Activated CD4-positive, alpha-beta T cell treated with anti-CD3 and anti-CD28 coated beads, Interleukin-2, amount 10 ng/mL, durations not matched to agents 24 days and 14 days (primary cell): Measurements from ENCODE around the gene LPCAT4. TPM values are rescaled to one million over a fixed set of nuclear protein-coding genes. Genes with fewer than 3 reads are reported as not detected.

Experiments
- DNase-seq: peaks from one replicate; pipeline ENCODE4 v3.0.0; 2022
- H3K27ac Mint-ChIP-seq: one replicate; pipeline ENCODE4 v1.8.0; 2022; ENCODE audit warnings: mild to moderate bottlenecking, mixed read lengths
- H3K27me3 Mint-ChIP-seq: one replicate; pipeline ENCODE4 v1.8.0; 2022; ENCODE audit warnings: mixed read lengths
- H3K36me3 Mint-ChIP-seq: one replicate; pipeline ENCODE4 v1.8.0; 2022; ENCODE audit warnings: low read depth, mild to moderate bottlenecking, mixed read lengths
- H3K4me1 Mint-ChIP-seq: one replicate; pipeline ENCODE4 v1.8.0; 2021; ENCODE audit warnings: mixed read lengths
- H3K4me3 Mint-ChIP-seq: one replicate; pipeline ENCODE4 v1.8.0; 2022; ENCODE audit warnings: mild to moderate bottlenecking, moderate library complexity, mixed read lengths
- H3K9me3 Mint-ChIP-seq: one replicate; pipeline ENCODE4 v1.8.0; 2021; ENCODE audit warnings: mixed read lengths
- intact Hi-C: fragments of 100-400 bp; cut with micrococcal nuclease; formaldehyde crosslinking; loops from one replicate; pipeline ENCODE4 v1.15.1; 2023
- total RNA-seq: library from RNA; stranded (reverse); gene quantifications from 2 replicates; pipeline ENCODE4 v1.2.3, GENCODE V29; 2022

LPCAT4 gene
- total RNA-seq, 1 donor from 2014 or later, result 63.9 TPM

DNA sequence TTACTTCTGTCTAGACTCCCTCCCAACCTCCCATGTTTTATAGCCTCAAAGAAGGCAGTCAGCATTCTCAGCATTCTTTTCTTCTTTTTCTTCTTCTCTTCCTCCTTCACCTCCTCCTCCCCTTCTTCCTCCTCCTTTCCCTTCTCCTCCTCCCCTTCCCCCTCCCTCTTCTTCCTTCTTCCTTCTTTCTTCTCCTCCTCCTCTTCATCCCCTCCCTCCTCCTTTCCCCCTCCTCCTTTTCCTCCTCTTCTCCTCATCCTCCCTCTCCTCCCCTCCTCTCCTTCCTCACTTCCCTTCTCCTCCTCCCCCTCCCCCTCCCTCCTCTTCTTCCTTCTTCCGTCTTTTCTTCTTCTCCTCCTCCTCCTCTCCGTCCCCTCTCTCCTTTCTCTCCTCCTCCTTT, 3.6 kb upstream of the LPCAT4 start:
- no peak for DNase-seq
- H3K4me3 Mint-ChIP-seq, result no peak overlapping the region
- intact Hi-C loops, result no loop called here

DNA sequence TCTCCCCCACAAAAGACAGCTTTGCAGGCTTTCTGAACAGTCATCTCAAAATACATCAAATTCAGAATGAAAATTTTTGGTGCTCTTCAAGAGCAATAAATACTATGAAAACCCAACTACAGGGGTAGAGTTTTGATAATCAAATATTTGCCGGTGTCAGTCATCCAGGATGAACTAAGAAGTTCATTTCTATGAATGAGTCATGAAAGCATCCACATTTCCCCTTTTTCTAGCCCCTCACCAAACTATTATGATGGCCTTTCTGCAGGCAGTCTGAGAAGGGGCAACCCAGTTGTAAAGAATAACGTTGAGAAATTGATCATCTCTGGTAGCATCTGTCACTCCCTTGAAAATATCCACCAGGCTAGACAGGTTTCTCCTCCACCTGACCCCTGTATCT, 3.1 kb upstream of the LPCAT4 start:
- intact Hi-C loops, result no loop called here
- Mint-ChIP-seq H3K4me3 (no peak overlapping the region), H3K27ac (no peak overlapping the region), H3K36me3 (peaks cover 2% of the 10 kb centered on the region), H3K4me1 (peaks cover 26% of the 10 kb centered on the region), H3K27me3 (peaks cover 1% of the 10 kb centered on the region), H3K9me3 (no peaks in the 10 kb centered on the region)
- no peak for DNase-seq

More for the DNA sequence above, 3.6 kb upstream of the LPCAT4 start:
- Mint-ChIP-seq H3K27ac (no peak overlapping the region), H3K4me1 (peaks cover 21% of the 10 kb centered on the region), H3K9me3 (no peaks in the 10 kb centered on the region), H3K27me3 (peaks cover 1% of the 10 kb centered on the region), H3K36me3 (peaks cover 2% of the 10 kb centered on the region)

DNA sequence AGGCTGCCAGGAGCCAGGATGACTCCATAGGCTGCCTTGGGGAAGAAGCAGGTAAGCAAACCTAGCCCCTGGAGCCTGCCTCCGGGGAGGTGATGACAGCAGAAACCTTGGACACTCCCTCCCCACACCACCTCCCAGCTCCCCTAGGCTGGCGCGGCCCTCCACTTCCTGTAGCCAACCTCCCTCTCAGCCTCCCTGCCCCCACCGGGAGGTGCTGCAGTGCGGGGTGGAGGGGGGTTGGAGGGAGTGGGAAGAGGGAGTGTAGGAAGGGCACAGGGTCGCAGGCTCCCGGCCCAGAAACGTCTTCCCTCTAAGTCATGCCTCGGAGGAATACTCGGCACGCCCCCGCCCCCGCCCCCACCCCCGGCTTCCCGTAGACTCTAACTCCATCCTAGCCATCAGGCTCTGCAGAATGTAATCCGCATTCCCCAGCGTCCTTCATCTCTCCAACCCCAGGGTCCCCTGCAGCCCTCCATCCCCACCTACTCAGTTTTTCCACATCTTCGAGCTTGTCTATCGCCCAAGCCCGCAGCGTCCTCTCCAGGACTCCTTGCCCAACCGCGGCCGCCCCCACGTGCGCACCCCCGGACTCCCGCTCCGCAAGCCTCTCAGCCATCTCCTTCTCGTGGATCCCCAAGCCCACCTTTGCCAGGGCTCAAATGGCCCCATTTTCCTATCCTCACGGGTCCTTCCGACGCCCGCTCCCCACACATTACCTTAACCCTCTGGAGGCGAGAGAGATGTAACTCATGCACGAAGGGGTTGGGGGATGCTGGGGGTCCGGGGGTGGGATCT, 528 bp downstream of the LPCAT4 start:
- Mint-ChIP-seq H3K36me3 (peaks cover 19% of the 10 kb centered on the region), H3K9me3 (no peaks in the 10 kb centered on the region), H3K27me3 (peaks cover 1% of the 10 kb centered on the region), H3K4me3 (peak overlapping the region; percentile 99), H3K4me1 (peaks cover 38% of the 10 kb centered on the region), H3K27ac (peak overlapping the region; percentile 95)
- DNase-seq, result peak; percentile 88
- intact Hi-C loops, result loop anchor here (1.0 to 10.0 kb wide), 7 partner anchors 23 to 332 kb away; partner anchors contain the start of genes AVEN, EMC7, GOLGA8A and NOP10

DNA sequence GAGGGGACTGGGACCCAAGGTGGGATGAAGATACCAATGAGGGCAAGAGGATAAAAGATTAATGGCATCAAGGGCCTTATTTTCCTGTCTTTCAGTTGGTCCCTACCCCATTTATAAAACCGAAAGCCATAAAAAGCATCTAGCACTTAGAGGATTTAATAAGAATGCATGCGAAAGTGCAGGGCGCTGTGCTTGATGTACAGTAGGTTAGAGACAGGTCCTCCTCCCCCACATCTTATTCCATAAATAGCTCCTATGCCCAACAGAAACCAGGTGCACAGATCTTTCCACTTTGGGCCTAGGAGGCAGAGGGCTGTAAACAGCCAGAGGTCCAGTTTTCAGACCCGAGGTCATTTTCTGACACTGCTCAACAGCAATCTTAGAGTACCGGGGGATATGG, 1.2 kb downstream of the LPCAT4 start:
- Mint-ChIP-seq H3K4me1 (peaks cover 38% of the 10 kb centered on the region), H3K27me3 (peaks cover 1% of the 10 kb centered on the region), H3K9me3 (no peaks in the 10 kb centered on the region), H3K27ac (peak overlapping the region; percentile 48), H3K36me3 (peaks cover 24% of the 10 kb centered on the region), H3K4me3 (peak overlapping the region; percentile 99)
- intact Hi-C loops, result loop anchor here (2.0 to 10.0 kb wide), 4 partner anchors 71 to 331 kb away; partner anchors contain the start of genes AVEN, EMC7, GOLGA8A and PGBD4
- DNase-seq, result no peak

DNA sequence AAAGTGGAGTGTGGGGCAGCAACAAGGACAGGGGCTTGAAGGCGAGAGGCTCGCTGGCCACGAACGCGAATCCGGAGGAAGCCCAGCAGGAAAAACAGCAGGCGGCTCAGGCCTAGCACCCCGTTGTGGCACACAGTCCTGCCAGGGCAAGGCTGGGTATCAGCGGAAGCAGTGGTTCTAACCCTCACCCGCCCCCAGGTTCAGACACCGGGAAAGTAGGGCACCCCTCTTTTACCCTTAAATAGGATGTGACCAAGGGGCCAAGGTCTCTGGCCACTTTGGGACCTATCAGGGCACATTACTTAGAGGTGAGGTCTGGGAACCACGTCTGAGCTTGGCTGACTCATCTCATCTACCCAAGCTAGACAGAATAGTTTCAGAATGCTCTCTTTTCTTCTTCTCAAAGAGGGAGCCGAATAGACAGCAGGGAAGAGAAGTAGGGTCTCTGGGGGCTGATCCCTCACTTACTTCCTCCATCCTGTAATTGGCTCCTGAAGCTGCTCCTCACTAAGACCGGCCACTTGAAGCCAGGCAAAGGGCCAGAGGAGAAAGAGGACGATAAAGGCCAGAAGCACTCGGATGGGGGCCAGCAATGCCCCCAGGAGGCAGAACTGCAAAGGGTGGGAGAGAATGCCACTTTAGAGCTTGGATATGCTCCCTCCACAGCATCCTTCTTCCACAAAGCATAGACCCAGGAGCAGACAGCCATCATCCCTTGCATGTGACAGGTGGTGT, 1.7 kb downstream of the LPCAT4 start:
- Mint-ChIP-seq H3K4me1 (peaks cover 37% of the 10 kb centered on the region), H3K27ac (peak overlapping the region; percentile 48), H3K4me3 (peak overlapping the region; percentile 99), H3K27me3 (peaks cover 1% of the 10 kb centered on the region), H3K36me3 (peaks cover 27% of the 10 kb centered on the region), H3K9me3 (no peaks in the 10 kb centered on the region)
- intact Hi-C loops, result loop anchor here (10.0 kb wide), 3 partner anchors 260 to 330 kb away; partner anchors contain the start of genes AVEN, EMC7 and PGBD4
- no peak for DNase-seq

DNA sequence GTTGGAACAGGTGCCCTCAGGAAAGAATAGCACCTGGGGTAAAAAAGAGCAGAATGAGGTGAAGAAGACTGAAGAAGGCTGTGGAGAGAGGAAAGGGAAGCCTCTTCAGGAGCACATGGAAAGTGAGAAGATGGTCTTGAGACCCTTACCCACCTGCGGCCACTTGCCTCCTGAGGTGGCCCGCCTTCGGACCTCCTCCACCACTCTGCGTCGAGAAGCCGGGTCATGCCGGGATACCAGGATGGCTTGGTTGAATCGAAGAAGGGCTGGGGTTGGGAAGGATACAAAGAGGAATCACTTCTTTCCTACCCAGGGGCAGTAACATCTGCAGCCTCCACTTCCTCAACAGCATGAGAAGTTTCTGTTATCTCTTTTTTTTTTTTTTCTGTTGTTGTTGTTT, 3.0 kb downstream of the LPCAT4 start:
- Mint-ChIP-seq H3K27ac (no peak overlapping the region), H3K4me3 (no peak overlapping the region), H3K9me3 (no peaks in the 10 kb centered on the region), H3K36me3 (peaks cover 37% of the 10 kb centered on the region), H3K27me3 (no peaks in the 10 kb centered on the region), H3K4me1 (peaks cover 31% of the 10 kb centered on the region)
- DNase-seq, result no peak
- intact Hi-C loops, result loop anchor here (10.0 kb wide), 3 partner anchors 259 to 329 kb away; partner anchors contain the start of genes AVEN, EMC7 and PGBD4

DNA sequence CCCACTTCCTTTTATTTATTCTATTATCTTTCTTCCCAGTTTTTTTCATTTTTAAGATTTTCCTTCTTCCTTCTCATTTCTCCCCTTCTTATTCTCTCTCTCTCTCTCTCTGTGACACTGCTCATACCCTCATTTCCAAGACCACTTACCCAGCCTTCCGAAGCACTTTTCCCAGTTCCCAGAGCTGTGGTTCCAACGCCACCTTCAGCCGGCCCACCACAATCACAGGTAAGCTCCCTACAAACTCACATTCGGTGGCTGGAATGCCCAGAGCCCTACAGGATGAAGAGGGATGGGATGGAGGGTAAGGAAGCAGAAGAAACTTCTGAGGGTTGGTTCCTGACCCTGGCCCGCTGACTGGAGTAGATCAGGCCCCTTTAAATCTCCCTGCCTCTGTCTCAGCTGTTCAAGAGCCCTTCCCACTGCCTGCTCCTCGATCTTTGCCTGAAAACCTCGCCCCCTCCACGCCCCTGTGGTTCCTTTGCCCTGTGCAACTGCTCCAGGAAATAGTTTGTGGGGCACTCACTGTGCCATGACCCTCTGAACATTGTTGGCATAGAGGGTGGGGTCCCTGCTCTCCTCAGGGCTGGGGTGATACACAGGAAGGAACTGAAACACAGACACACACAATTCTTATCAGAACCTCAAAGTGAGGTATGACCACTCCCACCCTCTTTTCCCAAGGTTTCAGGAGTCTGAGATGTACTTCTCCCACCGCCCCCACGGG, 4.8 kb downstream of the LPCAT4 start:
- no peak overlapping the region for H3K4me3 Mint-ChIP-seq
- no peaks in the 10 kb centered on the region for H3K27me3 Mint-ChIP-seq
- no peaks in the 10 kb centered on the region for H3K9me3 Mint-ChIP-seq
- DNase-seq, result no peak
- peaks cover 43% of the 10 kb centered on the region for H3K36me3 Mint-ChIP-seq
- intact Hi-C loops, result loop anchor here (10.0 kb wide), 3 partner anchors 257 to 327 kb away; partner anchors contain the start of genes AVEN, EMC7 and PGBD4
- no peak overlapping the region for H3K27ac Mint-ChIP-seq
- H3K4me1 Mint-ChIP-seq, result peaks cover 28% of the 10 kb centered on the region

DNA sequence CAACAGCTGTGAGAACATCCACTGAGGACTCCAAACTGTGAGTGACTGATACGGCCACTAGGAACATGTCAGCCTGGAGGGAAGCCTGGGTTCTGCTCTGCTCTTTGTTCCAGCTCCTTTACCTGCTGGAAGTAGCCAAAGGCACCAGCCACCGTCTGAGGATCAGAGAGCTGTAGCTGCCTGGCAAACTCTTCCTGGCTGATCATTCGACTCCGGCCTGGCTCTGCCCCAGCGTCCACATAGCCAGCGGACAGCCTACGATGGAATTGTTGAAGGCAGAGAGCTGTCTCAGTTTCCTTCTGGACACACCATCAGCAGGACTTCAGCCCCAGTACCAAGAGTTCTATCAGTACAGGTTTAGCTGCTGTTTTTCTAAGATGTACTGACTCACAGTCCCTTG, 5.7 kb downstream of the LPCAT4 start:
- Mint-ChIP-seq H3K36me3 (peaks cover 44% of the 10 kb centered on the region), H3K4me3 (no peak overlapping the region), H3K27me3 (no peaks in the 10 kb centered on the region), H3K9me3 (no peaks in the 10 kb centered on the region), H3K4me1 (peaks cover 24% of the 10 kb centered on the region), H3K27ac (no peak overlapping the region)
- DNase-seq, result no peak
- intact Hi-C loops, result loop anchor here (10.0 kb wide), 3 partner anchors 256 to 326 kb away; partner anchors contain the start of genes AVEN, EMC7 and PGBD4

DNA sequence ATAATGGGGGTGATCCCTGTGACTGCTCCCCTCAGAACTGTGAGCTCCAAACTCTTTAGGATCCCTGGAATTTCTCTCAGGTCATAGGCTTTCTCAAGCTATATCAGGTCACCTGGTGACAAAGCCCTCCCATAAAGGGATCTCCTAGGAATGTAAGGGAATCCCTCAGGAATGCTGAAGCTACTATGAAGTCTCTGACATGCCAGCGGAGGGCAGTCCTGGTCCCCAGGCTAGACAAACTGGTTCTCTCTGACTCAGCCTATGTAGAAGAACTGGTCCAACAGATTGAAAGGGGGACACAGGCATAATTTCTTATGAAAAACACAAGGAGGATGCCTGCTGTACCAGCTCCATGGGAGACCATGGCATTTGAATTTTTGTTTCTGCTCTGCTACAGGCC, 6.7 kb downstream of the LPCAT4 start:
- Mint-ChIP-seq H3K36me3 (peaks cover 50% of the 10 kb centered on the region), H3K4me1 (peaks cover 16% of the 10 kb centered on the region)

DNA sequence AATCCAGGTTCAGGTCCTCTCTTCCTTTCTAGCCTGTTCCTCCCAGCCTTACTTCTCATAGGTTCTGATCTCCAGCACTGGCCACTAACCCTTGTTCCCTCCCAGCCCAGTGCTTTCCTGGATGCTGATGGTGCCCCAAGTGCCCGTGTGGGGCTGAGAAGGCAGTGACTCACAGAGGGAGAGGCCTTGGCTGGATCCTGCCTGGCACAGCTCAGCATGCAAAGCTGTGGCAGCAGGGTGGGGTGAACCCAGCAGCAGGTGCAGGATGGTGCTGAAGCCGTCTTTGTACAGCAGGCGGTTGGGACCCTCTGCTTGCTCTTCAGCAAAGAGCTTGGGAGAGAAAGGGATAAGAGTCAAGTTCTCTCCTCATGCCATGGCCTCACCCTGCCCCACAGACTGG, 7.6 kb downstream of the LPCAT4 start:
- Mint-ChIP-seq H3K36me3 (peaks cover 54% of the 10 kb centered on the region), H3K4me1 (peaks cover 7% of the 10 kb centered on the region), H3K27me3 (no peaks in the 10 kb centered on the region), H3K4me3 (no peak overlapping the region), H3K27ac (no peak overlapping the region), H3K9me3 (no peaks in the 10 kb centered on the region)
- intact Hi-C loops, result no loop called here
- no peak for DNase-seq

More for the DNA sequence above, 6.7 kb downstream of the LPCAT4 start:
- Mint-ChIP-seq H3K27me3 (no peaks in the 10 kb centered on the region), H3K9me3 (no peaks in the 10 kb centered on the region), H3K27ac (no peak overlapping the region), H3K4me3 (no peak overlapping the region)
- DNase-seq, result no peak
- intact Hi-C loops, result loop anchor here (10.0 kb wide), 3 partner anchors 255 to 325 kb away; partner anchors contain the start of genes AVEN, EMC7 and PGBD4

DNA sequence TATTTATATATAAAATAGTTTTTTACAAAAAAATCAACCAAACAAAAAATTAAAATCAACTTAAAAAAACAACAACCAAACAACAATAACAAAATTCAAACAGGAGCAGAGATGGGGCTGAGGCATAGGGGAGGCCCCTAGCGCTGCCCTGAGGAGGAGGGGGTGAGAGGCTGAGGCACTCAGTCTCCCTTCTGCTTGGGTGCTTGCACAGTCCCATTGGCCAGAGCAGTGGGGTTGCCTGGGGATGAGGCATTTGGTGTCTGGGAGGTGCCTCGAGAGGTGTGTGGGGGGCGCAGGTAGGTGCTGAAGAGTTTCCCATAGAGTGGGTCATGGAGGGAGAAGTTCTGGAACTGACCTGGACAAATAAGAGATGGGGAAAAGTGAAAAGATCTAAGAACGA, 8.0 kb downstream of the LPCAT4 start:
- intact Hi-C loops, result no loop called here
- H3K36me3 Mint-ChIP-seq, result peaks cover 56% of the 10 kb centered on the region
- DNase-seq, result no peak
- H3K27me3 Mint-ChIP-seq, result no peaks in the 10 kb centered on the region
- no peaks in the 10 kb centered on the region for H3K9me3 Mint-ChIP-seq
- H3K27ac Mint-ChIP-seq, result no peak overlapping the region
- H3K4me3 Mint-ChIP-seq, result no peak overlapping the region
- peaks cover 7% of the 10 kb centered on the region for H3K4me1 Mint-ChIP-seq

DNA sequence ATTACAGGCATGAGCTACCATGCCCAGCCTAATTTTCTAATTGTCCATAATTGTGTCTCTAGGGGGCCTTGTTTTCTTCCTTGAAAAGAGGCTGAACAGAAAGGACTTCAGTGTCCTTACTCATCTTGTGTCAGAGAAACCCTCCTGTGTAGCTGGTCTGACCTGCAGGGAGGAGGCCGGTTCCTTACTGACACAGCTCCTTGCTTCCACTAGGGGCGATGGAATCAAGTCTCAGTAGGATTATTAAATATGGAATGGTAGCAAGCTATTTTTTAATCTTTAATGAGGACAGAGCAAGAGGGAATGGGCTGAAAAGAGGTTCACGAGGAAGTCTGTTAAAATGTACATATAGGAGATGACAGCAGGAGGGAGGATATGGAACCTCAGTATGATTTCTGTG, 8.6 kb downstream of the LPCAT4 start:
- Mint-ChIP-seq H3K27me3 (no peaks in the 10 kb centered on the region), H3K27ac (no peak overlapping the region), H3K9me3 (no peaks in the 10 kb centered on the region), H3K4me3 (no peak overlapping the region), H3K4me1 (peaks cover 5% of the 10 kb centered on the region), H3K36me3 (peaks cover 54% of the 10 kb centered on the region)
- intact Hi-C loops, result no loop called here
- no peak for DNase-seq

DNA sequence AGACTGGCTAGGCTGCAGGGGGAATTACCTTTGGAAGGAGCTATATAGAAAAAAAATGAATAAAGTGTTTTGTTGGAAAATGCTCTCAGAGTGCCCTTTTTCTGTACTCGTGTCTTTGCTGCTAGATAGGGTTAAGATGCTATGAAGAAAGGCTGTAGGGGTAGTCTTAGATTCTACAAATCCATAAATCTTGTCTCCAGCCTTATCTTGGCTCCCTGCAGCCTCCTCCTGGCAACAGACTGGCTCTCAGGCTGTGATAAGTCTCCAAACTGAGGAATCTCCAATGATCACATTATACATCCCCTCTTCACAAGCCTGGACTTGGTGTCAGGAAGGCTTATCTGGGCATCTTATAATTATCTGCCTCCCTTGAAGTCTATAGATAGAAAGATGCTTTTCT, 9.3 kb downstream of the LPCAT4 start:
- peaks cover 50% of the 10 kb centered on the region for H3K36me3 Mint-ChIP-seq
- H3K4me1 Mint-ChIP-seq, result peaks cover 1% of the 10 kb centered on the region
- intact Hi-C loops, result no loop called here
- H3K4me3 Mint-ChIP-seq, result no peak overlapping the region
- H3K9me3 Mint-ChIP-seq, result no peaks in the 10 kb centered on the region
- no peak for DNase-seq
- no peak overlapping the region for H3K27ac Mint-ChIP-seq
- no peaks in the 10 kb centered on the region for H3K27me3 Mint-ChIP-seq
